Immature natural killer cell (primary cell): ENCODE measurements around the gene PKD1L1. TPM values are rescaled to one million over a fixed set of nuclear protein-coding genes. Genes with fewer than 3 reads are reported as not detected.
"Not testable (repeated sequence)": the region's sequence is repeated elsewhere in the genome, so short reads cannot be mapped to it uniquely, and the experiment has no call there.

Source experiments
- DNase-seq, 3 donors: peaks; one replicate each; pipeline ENCODE4 v3.0.0; 2022; ENCODE audit warnings: mixed read lengths in 1 of 3
- H3K27ac Mint-ChIP-seq, 6 donors: one replicate each; pipeline ENCODE4 v1.8.0; 2020; ENCODE audit warnings: mixed read lengths in 6 of 6, mild to moderate bottlenecking in 5 of 6, inconsistent platforms in 4 of 6, moderate library complexity in 3 of 6
- H3K27me3 Mint-ChIP-seq, 3 donors: one replicate each; pipeline ENCODE4 v1.8.0; 2020 to 2021; ENCODE audit warnings: low read depth in 3 of 3, mild to moderate bottlenecking in 3 of 3, mixed read lengths in 3 of 3, moderate library complexity in 3 of 3, inconsistent platforms in 1 of 3
- H3K36me3 Mint-ChIP-seq, 3 donors: one replicate each; pipeline ENCODE4 v1.8.0; 2020; ENCODE audit warnings: mixed read lengths in 3 of 3, inconsistent platforms in 2 of 3, mild to moderate bottlenecking in 2 of 3
- H3K4me1 Mint-ChIP-seq, 2 donors: one replicate each; pipeline ENCODE4 v1.8.0; 2020; ENCODE audit warnings: inconsistent platforms in 2 of 2, mild to moderate bottlenecking in 2 of 2, mixed read lengths in 2 of 2, moderate library complexity in 1 of 2
- H3K4me3 Mint-ChIP-seq, 5 donors: one replicate each; pipeline ENCODE4 v1.8.0; 2020; ENCODE audit warnings: mild to moderate bottlenecking in 5 of 5, mixed read lengths in 5 of 5, inconsistent platforms in 3 of 5, moderate library complexity in 3 of 5
- H3K9me3 Mint-ChIP-seq, 6 donors: one replicate each; pipeline ENCODE4 v1.8.0; 2020; ENCODE audit warnings: mild to moderate bottlenecking in 6 of 6, mixed read lengths in 6 of 6, inconsistent platforms in 4 of 6, moderate library complexity in 3 of 6
- polyA plus RNA-seq, 3 donors: library from polyadenylated mRNA; unstranded; fragments of 300-500 nt; fragmentation: Illumina TruSeq; gene quantifications; one replicate each; pipeline ENCODE4 v1.2.3, GENCODE V29; 2021

PKD1L1 gene
- polyA plus RNA-seq, 3 donors from 2014 or later = 0.03 TPM; not detected in 2

DNA sequence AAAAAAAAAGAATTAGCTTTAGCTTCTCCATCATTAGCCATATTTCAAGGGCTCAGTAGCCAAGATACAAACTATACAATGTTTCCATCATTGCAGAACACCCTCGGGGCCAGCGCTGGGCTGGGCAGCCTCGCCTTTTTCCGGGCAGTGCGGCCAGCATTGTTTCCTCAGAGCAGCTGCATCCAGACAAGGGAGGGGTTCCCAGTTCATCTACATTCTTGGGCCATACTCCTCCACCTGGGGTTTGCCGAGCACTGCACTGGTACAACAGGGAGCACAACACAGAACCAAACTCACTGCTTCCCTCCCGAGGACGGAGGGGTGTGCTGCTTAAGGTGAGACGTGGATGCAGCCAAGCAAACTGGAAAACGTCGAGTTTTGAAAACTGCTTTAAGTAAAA lies 2.4 kb upstream of the PKD1L1 start:
- Mint-ChIP-seq H3K4me3 (no peak overlapping the region), H3K36me3 (peaks cover 7 to 10% (median 8%) of the 10 kb centered on the region in 3 donors), H3K4me1 (no peaks in the 10 kb centered on the region), H3K27ac (no peak overlapping the region), H3K9me3 (no peaks in the 10 kb centered on the region), H3K27me3 (peaks cover 0 to 6% (median 2%) of the 10 kb centered on the region in 3 donors)
- no peak for DNase-seq

DNA sequence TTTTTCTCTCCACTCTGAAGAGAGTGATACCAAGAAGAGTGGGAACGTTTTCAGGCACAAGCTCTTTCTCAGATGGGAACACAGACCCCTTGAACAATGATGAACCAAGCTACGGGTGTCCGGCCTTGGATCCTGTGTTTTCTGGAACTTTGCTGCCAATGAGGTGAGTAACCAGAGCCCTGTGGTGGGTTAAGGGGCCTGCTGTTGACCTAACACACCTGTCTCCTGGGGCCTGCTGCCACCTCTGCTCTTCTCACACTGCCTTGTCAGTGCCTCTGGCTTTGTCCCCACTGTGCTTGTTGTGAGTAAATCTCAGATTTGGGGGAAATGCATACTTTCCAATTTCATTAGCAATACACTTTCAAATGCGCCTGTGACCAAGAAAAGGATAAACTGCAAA lies 1.4 kb upstream of the PKD1L1 start:
- H3K27ac Mint-ChIP-seq = no peak overlapping the region
- H3K4me1 Mint-ChIP-seq = no peaks in the 10 kb centered on the region
- H3K4me3 Mint-ChIP-seq = no peak overlapping the region
- no peak for DNase-seq
- H3K27me3 Mint-ChIP-seq = peaks cover 0 to 6% (median 2%) of the 10 kb centered on the region in 3 donors
- no peaks in the 10 kb centered on the region for H3K9me3 Mint-ChIP-seq
- H3K36me3 Mint-ChIP-seq = peaks cover 5 to 8% (median 5%) of the 10 kb centered on the region in 3 donors

DNA sequence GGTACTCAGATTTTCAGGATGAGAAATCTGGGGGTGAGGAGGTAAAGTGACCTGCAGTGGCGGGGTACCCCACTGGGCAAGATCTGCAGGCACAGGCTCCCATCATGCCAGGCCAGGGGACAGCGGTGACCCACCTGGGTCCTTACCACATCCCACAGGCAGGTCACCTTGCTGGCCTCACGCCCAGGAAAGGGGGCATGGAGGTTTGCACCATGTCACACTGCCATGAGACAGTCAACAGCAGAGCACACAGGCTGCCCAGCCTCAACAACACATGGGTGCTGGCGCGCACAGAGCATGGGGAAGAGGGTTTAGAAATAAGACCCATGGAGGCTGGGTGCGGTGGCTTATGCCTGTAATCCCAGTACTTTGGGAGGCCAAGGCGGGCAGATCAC lies 914 bp downstream of the PKD1L1 start:
- Mint-ChIP-seq H3K27me3 (peaks cover 2 to 6% (median 4%) of the 10 kb centered on the region in 3 donors), H3K9me3 (no peaks in the 10 kb centered on the region), H3K36me3 (no peaks in the 10 kb centered on the region), H3K4me3 (no peak overlapping the region), H3K27ac (no peak overlapping the region), H3K4me1 (no peaks in the 10 kb centered on the region)
- DNase-seq = no peak

GRCh38 chr7:47946581-47947354 lies 1.5 kb downstream of the PKD1L1 start:
- no peak for DNase-seq
- Mint-ChIP-seq H3K36me3 (no peaks in the 10 kb centered on the region), H3K4me1 (no peaks in the 10 kb centered on the region), H3K27ac (no peak overlapping the region), H3K9me3 (no peaks in the 10 kb centered on the region), H3K4me3 (no peak overlapping the region), H3K27me3 (peaks cover 2 to 6% (median 4%) of the 10 kb centered on the region in 3 donors)

DNA sequence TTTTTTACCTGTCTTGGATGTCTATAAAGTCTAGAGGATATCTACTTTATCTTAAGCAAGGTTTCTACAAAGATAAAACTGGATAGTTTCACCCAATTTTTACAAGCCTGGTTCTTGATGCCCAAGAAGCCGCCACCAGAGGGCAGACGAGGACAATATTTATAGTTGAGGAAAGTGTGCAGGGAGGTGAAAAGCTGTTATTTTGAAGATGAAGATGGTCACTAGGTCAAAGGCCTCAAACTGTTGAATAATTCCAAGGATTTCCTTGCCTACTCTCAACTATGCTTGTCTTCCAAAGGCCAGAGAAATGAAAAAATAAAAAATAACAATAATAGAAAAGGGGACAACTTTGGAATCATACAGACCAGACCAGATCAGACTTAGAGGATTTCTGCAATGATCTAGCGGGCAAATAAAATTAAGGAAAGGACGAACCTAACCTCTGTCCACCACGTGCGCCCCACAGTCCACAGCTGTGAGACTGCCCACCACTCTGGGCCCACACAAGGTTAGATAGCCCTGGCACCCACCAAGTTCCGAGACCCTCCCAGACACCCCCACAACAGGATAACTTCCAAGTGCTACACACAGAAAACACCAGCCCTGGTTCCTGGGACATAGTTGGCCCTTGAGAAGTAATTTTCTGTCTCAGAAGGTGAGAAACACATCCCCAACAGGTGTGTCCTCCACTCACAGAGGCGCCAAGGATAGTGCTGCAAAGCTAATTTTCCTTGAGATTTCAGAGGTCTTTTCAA lies 2.8 kb downstream of the PKD1L1 start:
- DNase-seq = peak; percentile 43 to 61 (median 50)
- H3K27ac Mint-ChIP-seq = no peak overlapping the region
- H3K4me3 Mint-ChIP-seq = no peak overlapping the region
- no peaks in the 10 kb centered on the region for H3K9me3 Mint-ChIP-seq
- H3K36me3 Mint-ChIP-seq = no peaks in the 10 kb centered on the region
- H3K4me1 Mint-ChIP-seq = no peaks in the 10 kb centered on the region
- H3K27me3 Mint-ChIP-seq = peaks cover 2 to 6% (median 4%) of the 10 kb centered on the region in 3 donors

DNA sequence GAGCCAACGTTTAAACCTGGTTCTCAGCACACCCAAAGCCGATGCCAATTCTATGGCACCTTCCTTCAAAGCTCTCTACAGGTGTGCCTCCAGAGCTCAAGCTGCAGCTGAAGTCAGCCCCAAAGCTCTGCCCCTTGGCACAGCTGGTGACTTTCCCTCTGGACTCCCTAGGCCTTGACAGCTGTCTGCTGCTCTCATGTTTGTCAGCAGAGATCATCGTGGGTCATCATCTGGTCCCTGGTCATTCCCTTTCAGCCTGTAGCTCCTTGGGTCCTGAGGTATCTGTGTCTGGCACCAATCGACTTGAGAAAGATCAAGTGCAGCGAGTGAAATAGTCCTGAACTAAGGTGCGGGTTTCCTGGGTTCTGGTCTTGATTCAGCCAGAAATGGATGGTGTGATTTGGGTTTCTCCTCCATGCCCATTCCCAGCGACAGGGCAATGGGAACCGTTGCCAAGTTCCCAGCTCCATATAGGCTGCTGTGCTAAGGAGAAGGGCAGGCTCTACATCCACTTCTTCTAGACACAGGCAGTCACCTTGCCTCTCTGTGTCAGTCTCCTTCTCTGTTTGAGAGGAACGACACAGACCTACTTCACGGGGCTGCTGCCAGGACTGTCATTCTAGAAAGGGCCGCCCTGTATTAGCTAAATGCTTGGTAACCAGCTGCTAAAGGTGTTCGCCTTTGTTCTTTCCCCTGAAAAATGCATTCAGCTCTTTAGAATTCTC lies 3.6 kb downstream of the PKD1L1 start:
- no peak overlapping the region for H3K4me3 Mint-ChIP-seq

DNA sequence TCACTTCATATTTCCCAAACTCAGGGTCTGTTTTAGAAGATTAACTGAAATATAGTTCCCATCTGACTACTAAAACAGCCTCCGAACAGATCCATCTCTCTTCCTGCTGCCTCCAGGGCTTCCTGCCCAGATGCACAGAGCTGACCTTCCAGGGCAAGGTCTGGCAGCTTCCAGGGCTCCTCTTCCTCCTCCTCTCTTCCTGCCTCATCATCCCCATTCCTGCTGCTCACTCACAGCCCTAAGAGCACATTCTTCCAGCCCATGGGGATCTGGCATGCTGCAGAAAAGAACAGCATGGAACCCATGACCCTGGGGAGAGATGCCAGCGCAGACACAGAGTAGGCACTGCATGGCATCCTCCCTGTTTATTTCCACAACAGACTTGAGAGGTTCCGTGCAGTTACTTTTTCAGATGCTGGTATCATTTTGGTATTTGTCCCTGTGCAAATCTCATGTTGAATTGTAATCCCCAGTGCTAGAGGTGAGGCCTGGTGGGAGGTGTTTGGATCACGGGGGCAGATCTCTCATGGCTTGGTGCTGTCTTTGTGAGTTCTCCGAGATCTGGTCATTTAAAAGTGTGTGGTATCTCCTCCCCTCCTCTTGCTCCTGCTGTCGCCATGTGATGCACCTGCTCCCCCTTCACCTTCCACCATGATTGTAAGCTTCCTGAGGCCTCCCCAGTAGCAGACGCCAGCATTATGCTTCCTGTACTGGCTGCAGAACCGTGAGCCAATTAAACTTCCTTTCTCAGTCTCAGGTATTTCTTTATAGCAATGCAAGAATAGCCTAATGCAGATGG lies 4.4 kb downstream of the PKD1L1 start:
- Mint-ChIP-seq H3K9me3 (no peaks in the 10 kb centered on the region), H3K36me3 (no peaks in the 10 kb centered on the region), H3K27ac (no peak overlapping the region), H3K27me3 (peaks cover 2 to 4% (median 4%) of the 10 kb centered on the region in 3 donors), H3K4me1 (no peaks in the 10 kb centered on the region), H3K4me3 (no peak overlapping the region)
- no peak for DNase-seq

More for the DNA sequence above, 3.6 kb downstream of the PKD1L1 start:
- Mint-ChIP-seq H3K27ac (no peak overlapping the region), H3K36me3 (no peaks in the 10 kb centered on the region), H3K4me1 (no peaks in the 10 kb centered on the region), H3K27me3 (peaks cover 2 to 4% (median 4%) of the 10 kb centered on the region in 3 donors), H3K9me3 (no peaks in the 10 kb centered on the region)
- no peak for DNase-seq

GRCh38 chr7:47942651-47943050 lies 5.6 kb downstream of the PKD1L1 start:
- not testable (repeated sequence) for H3K4me3 Mint-ChIP-seq, H3K4me1 Mint-ChIP-seq, H3K27ac Mint-ChIP-seq, DNase-seq, H3K36me3 Mint-ChIP-seq, H3K27me3 Mint-ChIP-seq, H3K9me3 Mint-ChIP-seq

- Mint-ChIP-seq H3K4me3 (no peak overlapping the region), H3K36me3 (no peaks in the 10 kb centered on the region), H3K4me1 (no peaks in the 10 kb centered on the region), H3K9me3 (no peaks in the 10 kb centered on the region), H3K27me3 (peaks cover 0 to 4% (median 2%) of the 10 kb centered on the region in 3 donors), H3K27ac (no peak overlapping the region)
- DNase-seq = no peak
Measured at GRCh38 chr7:47942132-47942531, 6.1 kb downstream of the PKD1L1 start.

GRCh38 chr7:47941136-47941844 lies 7.0 kb downstream of the PKD1L1 start:
- no peak overlapping the region for H3K27ac Mint-ChIP-seq
- no peak overlapping the region for H3K4me3 Mint-ChIP-seq
- no peaks in the 10 kb centered on the region for H3K4me1 Mint-ChIP-seq
- DNase-seq = no peak
- no peaks in the 10 kb centered on the region for H3K36me3 Mint-ChIP-seq
- no peaks in the 10 kb centered on the region for H3K9me3 Mint-ChIP-seq
- peaks cover 0 to 4% (median under 1%) of the 10 kb centered on the region in 3 donors for H3K27me3 Mint-ChIP-seq

GRCh38 chr7:47940088-47941013 lies 7.9 kb downstream of the PKD1L1 start:
- Mint-ChIP-seq H3K9me3 (no peaks in the 10 kb centered on the region), H3K27me3 (peaks cover 0 to 4% (median 0%) of the 10 kb centered on the region in 3 donors), H3K4me3 (no peak overlapping the region), H3K27ac (no peak overlapping the region), H3K4me1 (no peaks in the 10 kb centered on the region), H3K36me3 (no peaks in the 10 kb centered on the region)
- DNase-seq = no peak

GRCh38 chr7:47939425-47940036 lies 8.7 kb downstream of the PKD1L1 start:
- no peak for DNase-seq
- Mint-ChIP-seq H3K36me3 (no peaks in the 10 kb centered on the region), H3K4me3 (no peak overlapping the region), H3K27ac (no peak overlapping the region), H3K4me1 (no peaks in the 10 kb centered on the region), H3K9me3 (no peaks in the 10 kb centered on the region), H3K27me3 (peaks cover 0 to 4% (median 0%) of the 10 kb centered on the region in 3 donors)
